Measurements from ENCODE around the gene VAMP1.
A peak's percentile ranks its signal among the peaks of the same experiment; 100 is the strongest.
"Not testable (repeated sequence)": the region's sequence is repeated elsewhere in the genome, so short reads cannot be mapped to it uniquely, and the experiment has no call there.

The VAMP1 gene

DNA sequence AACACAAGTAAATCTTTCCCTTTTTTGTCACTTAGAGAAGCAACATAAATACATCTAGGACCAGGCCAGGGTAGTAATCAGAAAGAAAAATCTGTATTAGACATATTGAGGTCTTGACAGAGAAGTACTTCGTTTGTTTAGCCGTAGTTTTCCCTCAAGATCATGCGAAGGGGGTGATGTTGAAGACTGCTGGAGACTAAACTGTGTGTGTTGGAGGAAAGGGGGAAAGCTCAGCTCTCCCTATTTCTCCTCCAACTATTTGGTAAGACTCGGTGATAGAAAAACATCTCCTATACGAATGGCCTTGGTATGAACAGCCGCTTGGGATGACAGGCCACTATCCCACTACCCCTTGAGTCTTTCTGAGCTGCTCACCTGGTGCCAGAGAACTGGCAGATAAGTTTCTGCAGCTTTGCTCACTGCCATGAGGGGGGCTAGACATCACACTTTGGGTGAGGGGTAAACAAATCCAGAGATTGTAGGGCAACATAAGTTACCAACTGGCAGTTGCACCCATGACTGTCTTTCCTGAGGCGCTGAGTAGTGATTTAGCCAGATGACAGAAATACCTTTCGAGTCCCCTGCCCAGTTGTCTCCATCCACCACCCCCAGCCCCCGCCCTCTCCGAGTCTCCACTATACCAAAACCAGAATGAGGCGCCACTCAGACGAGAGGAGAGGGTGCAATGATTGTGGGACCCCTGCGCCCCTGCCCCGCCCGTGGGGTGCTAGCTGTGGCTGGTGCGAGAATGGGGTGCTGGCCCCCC lies 685 bp downstream of the VAMP1 start:
- DNase-seq (ENCODE audit: low read depth in 2 of 2): no peak

DNA sequence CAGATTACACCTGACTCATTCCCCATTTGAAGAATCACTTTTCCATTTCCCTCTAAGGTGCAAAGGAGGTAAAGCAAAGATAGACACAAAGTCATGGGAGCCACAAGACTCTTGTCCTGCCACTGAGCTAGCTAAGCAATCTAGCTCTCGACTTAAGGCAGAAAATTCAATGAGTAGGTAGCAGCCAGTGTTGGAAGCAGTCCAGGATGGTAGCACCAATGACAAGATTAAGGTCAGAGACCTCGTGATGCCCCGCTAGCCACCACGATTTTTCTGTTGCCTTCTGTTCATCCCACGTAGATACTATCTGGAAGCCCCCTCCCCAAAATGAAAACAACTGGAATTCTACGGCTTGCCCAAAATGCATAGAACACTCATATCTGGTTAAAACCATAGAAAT lies 1.4 kb downstream of the VAMP1 start:
- DNase-seq (ENCODE audit: low read depth in 2 of 2): no peak

DNA sequence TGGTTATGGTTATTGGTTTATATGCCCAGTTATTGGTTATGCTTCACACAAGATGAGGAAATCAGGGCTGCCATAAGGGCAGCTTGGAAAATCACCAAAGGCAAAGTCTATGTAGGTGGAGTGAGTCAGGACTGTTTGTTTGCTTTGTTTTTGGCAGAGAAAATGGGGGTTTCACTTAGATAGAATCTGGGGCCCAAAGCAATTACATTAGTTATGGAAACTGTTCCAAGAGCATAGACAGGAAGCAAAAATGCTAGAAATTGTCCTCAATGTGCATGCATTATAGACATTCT lies 2.2 kb downstream of the VAMP1 start:
- DNase-seq (ENCODE audit: low read depth in 2 of 2): no peak

DNA sequence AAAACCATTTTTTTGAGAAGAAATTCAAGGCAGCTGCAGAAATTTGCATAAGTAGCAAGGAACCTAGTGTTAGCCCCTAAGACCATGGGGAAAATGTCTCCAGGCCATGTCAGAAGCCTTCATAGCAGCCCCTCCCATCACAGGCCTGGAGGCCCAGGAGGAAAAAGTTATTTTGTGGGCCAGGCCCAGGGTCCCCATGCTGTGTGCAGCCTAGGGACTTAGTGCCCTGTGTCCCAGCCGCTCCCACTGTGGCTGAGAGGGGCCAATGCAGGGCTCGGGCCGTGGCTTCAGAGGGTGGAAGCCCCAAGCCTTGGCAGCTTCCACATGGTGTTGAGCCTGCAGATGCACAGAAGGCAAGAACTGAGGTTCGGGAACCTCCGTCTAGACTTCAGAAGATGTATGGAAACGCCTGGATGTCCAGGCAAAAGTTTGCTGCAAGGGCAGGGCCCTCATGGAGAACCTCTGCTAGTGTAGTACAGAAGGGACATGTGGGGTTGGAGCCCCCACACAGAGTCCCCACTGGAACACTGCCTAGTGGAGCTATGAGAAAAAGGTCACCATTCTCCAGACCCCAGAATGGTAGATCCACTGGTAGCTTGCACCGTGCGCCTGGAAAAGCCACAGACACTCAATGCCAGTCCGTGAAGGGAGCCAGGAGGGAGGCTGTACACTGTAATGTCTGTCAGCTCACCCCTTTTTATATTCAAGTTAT lies 2.8 kb downstream of the VAMP1 start:
- not testable (repeated sequence) for DNase-seq (ENCODE audit: low read depth in 2 of 2)

DNA sequence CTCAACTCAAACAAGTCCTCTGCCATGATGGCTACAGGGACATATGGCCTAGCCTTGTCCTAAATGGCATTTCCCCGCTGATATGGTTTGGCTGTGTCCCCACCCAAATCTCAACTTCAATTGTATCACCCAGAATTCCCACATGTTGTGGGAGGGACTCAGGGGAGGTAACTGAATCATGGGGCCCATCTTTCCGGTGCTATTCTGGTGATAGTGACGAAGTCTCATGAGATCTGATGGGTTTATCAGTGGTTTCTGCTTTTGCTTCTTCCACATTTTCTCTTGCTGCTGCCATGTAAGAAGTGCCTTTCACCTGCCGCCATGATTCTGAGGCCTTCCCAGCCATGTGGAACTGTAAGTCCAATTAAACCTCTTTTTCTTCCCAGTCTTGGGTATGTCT lies 3.7 kb downstream of the VAMP1 start:
- DNase-seq (ENCODE audit: low read depth in 2 of 2): not testable (repeated sequence)

DNA sequence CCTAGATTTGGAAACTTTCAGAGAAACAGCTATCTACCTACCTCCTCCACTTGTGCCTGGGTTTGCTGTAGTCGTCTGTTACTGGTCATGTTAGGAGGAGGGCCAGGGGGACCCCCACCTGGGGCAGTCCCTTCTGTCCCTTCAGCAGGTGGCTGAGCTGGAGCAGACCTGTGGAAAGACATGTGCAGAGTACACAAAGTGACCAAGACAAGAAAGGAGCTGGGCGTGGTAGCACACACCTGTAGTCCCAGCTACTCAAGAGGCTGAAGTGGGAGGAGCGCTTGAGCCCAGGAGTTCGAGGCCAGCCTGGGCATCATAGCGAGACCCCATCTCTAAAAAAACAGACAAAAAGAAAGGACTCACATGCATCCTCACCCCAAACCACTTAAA lies 4.3 kb downstream of the VAMP1 start:
- DNase-seq (ENCODE audit: low read depth in 2 of 2): no peak

DNA sequence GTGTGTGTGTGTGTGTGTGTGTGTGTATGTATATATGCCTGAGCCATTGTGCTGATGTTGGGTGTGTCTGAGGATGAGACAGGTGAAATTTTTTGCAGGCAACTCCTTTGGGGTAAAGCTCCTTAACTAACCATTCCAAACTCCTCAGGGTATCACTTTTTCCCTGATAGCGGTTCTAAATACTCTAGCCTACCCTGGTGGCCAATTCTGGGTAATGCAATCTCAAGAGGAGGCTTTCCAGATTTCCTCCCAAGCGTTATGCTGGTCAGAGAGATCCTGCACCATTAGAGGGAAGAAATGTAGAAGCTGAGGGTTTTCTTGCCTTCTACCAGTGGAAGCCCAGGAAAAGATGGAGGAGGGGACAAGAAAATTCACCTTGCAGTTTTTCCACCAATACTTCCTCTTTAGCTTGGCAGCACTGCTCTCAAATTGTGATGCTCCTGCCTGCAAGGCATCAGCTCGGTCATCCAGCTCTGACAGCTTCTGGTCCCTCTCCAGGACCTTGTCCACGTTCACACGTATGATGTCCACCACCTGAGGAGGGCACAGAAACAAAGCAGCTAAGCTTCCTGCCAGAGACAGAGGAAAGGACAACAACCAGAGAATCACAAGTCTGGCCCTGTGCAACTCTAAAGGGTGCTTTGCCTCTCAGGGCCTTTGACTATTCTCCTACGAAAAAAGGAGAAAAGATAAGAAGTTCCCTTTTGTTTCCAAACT lies 4.9 kb downstream of the VAMP1 start:
- no peak for DNase-seq (ENCODE audit: low read depth in 2 of 2)

DNA sequence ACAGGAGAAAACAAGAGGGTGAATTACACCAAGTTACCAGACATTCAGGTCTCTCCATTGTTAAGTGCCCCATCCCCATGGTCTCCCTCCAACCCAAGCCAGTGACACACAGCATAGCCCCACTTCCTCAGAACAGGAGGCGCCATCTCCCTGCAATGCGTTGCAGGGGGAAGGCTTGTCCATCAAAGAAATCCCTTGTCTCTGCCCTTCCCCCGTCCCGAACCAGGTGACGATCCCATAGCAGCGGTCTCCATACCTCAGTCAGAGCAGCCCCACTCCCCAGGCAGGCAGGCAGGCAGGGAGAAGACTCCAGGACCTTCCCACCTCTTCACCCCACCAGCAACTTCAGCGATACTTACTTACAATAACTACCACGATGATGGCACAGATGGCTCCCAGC lies 5.9 kb downstream of the VAMP1 start:
- no peak for DNase-seq (ENCODE audit: low read depth in 2 of 2)

DNA sequence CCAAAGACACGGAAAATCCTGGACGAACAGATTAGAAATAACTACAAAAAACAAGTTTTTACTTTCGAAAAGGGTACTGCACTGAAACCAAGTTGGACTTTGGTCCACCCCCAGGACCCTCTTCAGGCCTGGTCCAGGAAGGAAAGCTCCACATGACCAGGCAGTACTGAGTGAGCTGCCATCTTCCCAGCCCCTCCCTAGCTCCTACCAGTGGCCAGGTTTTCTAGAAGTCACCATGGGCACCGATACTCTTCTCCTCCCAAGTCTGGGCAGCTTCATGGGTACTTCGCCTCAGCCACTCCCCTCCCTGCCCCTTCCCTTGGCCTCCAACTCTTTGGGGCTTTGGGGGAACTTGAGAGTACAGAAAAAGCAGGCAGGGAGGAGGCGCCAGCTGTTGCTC lies 6.6 kb downstream of the VAMP1 start:
- DNase-seq (ENCODE audit: low read depth in 2 of 2): no peak

DNA sequence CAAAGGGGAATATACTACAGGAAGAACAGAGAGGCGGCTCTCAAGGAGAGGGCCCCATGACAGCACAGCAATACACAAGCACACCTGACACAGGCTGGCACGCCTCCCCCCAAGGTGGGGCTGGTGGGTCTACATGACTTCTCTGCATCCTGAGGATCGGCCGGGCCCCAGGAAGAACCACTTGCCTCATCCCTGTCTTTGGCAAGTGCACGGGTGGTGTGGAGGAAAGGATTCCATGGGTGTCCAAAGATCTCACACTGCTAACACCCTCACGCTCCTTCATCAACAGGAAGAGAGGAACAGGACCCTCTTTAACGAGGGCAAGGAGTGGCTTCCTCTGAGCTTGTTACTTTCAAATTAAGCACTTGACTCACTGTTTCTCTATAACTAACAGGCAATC lies 7.3 kb downstream of the VAMP1 start:
- DNase-seq (ENCODE audit: low read depth in 2 of 2): no peak

DNA sequence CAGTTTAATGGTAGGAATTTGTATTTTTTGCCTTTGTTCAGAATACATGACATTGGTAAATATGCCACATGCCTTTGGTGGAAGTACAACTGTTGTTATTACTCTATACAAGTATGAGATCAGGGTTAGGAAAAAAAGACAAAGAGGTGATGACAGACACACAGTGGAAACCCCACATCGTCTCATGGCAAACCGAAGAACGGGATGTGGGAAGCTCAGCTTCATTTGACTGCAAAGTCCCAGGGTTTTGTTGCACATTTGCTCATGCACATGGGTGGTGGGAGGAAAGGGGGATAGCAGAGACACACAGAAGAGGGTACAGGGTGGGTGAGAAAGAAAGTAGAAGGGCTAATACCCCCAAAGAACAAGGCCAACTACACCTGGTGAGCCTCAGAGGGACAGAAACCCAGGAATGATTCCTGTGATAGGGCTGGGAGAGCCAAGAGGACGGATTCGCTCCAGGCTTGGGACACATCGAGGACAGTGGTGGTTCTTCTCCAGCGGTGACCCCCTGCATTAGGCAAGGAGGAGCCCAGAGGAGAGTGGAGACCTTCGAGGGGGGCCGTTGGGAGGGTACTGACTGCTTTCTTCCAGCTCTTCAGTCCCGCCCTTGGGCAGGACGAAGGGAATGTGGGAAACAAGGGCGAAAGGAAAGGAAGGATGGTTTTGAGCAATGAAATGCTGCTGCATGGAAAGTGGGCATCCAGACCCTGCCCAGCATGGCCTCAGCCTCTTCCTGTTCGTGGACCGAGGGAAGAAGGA lies 8.1 kb downstream of the VAMP1 start:
- no peak for DNase-seq (ENCODE audit: low read depth in 2 of 2)

DNA sequence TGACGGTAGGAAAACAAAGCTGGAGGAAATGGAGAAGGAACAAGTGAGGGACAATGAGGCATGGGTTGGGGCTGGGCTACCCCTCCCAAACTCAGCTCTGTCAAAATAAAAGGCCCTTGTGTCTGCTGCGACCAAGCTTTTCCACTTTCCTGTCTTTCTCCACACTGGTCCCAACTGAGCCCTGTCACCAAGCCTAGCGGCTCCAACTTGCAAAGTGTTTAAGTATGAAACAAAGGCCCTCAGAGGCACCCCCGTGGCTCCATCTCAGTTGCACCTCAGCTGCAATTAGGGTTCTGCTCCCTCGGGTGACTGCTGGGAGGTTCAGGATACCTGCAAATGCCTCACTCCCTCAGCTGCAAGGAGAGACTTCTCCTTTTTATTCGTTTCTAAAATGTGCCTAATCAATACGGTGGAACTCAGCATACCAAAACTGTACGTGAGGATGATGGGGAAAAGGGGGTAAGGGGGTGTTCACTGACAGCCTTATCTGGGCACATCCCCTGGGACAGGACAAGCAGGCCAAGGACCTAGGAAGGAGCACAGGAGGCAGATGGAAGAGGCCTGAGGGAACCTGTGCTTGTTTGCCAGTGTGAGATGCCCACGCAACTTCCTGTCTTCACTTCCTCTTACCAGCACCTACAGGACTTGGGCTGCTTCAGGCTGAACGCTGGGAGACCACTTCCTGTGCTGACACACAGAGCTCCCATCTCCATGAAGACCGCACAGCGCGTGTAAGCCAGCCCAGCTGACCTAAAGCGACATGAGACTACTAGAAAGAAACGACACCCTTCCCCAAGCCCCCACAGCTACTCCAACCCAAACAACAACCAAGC lies 8.9 kb downstream of the VAMP1 start:
- peak; percentile 74 for DNase-seq (ENCODE audit: low read depth in 2 of 2)

DNA sequence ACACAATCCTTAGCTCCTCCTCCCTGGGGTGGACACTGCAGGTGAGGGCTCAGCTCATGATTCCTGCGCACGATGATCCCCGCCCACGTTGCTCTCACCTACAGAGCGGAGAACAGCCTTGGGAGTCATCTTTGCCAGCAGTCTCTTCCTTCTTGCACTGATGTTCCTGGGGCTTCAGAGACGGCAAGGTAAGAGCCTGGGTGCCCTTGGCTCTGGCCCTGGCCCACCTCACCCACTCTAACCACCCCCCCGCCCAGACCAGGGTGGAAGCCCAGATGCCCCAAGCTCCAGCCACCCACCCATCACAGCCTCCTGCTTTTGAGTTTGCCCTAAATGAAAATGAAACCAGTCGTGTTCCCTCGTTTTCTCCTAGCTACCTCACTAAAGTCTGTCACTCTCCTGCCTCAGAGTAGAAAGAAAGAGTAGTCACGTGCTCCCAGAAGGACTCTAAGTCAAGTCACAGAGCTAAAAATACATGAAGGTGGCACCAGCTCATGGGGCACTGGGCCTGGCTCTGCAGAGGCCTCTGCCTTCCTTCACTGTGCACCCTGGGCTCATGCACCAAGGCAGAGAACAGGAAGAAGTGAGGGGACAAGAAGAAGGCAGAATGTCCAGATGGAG lies 9.6 kb downstream of the VAMP1 start:
- DNase-seq (ENCODE audit: low read depth in 2 of 2): no peak

DNA sequence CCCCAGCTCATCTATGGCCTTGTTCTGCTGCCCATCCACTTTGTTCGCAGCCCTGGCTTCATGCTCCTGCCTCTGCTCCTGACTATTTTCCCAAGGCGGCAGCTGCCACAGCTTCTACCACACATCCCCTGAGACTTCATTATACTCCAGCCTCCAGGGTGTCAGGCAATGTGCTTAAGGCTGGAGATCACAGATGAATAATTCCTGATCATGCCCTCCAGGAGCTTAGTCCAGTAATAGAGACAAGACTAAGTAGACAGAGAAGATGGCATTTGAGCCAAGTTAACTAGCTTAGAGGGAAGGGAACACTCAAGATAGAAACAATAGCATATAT lies 11.5 kb downstream of the VAMP1 start:
- no peak for DNase-seq (ENCODE audit: low read depth in 2 of 2)

DNA sequence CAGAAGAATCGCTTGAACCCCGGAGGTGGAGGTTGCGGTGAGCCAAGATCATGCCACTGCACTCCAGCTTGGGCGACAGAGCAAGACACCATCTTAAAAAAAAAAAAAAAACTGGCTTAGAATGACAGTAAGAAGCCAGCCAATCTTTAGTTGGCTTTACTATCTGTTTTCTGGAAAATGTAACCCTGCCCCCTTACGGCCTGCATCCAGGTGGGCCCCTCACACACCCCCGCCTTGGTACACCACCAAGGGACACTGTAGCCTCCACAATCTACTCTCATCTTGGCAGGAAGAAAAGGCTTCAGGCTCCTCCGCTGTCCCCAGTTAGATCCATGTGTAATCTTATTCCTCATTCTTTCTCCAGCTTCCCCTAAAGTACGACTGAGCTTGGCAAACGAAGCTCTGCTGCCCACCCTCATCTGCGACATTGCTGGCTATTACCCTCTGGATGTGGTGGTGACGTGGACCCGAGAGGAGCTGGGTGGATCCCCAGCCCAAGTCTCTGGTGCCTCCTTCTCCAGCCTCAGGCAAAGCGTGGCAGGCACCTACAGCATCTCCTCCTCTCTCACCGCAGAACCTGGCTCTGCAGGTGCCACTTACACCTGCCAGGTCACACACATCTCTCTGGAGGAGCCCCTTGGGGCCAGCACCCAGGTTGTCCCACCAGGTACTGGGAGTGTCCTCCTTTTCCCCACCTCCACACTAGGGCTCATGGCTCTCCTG lies 12.0 kb downstream of the VAMP1 start:
- no peak for DNase-seq (ENCODE audit: low read depth in 2 of 2)

DNA sequence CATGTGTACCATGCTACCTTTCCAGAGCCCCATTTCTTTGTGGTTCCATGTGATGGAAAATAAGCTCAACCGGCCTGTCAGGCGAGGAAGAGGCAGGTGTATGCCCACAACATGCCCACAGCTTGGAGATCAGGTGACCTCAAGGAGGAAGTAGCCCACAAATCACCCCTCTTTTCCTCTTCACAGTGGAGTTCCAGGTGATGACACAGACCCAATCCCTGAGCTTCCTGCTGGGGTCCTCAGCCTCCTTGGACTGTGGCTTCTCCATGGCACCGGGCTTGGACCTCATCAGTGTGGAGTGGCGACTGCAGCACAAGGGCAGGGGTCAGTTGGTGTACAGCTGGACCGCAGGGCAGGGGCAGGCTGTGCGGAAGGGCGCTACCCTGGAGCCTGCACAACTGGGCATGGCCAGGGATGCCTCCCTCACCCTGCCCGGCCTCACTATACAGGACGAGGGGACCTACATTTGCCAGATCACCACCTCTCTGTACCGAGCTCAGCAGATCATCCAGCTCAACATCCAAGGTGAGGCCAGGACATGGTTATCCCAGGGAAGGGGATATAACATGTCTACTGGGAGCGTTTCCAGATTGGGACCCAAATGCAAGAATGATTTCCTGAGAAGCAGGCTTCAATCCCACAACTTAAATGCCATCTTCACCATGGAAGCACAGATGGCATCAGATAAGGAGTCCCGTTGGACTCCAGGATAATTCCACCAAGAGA lies 13.1 kb downstream of the VAMP1 start:
- DNase-seq (ENCODE audit: low read depth in 2 of 2): no peak

DNA sequence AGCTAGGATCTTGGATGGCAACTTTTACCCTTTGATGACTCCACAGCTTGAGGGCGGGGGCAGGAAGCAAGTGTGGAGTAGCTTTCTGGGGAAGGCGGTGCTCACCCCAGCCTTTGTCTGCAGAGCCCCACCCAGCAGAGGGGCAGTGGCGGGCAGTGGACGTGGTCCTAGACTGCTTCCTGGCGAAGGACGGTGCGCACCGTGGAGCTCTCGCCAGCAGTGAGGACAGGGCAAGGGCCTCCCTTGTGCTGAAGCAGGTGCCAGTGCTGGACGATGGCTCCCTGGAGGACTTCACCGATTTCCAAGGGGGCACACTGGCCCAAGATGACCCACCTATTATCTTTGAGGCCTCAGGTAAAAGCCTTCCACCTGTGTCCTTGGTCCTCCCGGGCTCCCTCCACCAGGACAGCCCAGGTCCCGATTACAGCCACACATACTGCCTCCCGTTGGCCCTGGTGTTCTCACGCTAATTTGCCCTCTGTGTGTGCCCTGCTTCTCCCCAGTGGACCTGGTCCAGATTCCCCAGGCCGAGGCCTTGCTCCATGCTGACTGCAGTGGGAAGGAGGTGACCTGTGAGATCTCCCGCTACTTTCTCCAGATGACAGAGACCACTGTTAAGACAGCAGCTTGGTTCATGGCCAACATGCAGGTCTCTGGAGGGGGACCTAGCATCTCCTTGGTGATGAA lies 17.4 kb downstream of the VAMP1 start:
- DNase-seq (ENCODE audit: low read depth in 2 of 2): no peak

DNA sequence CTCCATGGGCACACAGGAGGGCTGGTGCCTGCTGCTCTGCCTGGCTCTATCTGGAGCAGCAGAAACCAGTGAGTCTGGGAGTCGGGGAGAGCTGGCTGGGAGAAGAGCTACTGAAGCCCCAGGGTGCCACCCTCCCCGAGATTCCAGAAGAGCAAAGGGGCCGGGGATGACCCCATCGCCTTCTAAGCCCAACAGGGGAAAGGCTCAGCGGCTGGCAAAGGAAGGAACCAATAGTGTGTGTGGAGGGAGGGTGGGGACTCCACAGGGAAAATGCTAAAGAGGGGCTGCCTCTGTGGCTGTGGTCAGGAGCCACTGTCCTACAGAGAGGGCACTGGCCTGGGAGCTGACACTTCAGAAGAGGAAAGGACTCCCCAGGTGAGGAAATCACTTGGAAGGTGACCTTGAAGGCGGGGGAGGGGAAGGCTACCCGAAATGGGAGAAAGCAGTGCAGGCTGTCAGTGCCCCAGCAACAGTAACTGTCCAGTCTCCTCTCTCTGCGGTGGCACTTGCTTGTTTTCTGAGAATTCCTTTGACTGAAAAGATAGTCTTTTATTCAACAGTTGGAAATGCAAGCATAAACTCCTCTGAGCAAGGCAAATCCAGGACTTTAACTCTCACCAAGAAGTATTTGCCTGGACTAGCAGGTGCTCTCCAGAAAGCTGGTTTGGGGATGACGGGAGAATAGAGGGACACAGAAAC lies 18.1 kb downstream of the VAMP1 start:
- no peak for DNase-seq (ENCODE audit: low read depth in 2 of 2)
